Effector memory CD4-positive, alpha-beta T cell (primary cell): ENCODE data around the gene LTBP2.
"Not testable (repeated sequence)": the region's sequence is repeated elsewhere in the genome, so short reads cannot be mapped to it uniquely, and the experiment has no call there.

Experiments used
- DNase-seq, 3 donors: peaks; one replicate each; pipeline ENCODE4 v3.0.0-alpha.2; 2020
- H3K27ac ChIP-seq: 2 replicates; pipeline ENCODE4 v1.7.0; 2013; ENCODE audit warnings: mild to moderate bottlenecking, low read length, moderate library complexity; ENCODE audit not compliant: insufficient read depth, poor library complexity, severe bottlenecking
- H3K27me3 ChIP-seq: replicated peaks from 2 replicates; pipeline ENCODE4 v1.7.0; 2013; ENCODE audit warnings: mild to moderate bottlenecking, low read length; ENCODE audit not compliant: insufficient read depth, control insufficient read depth, poor library complexity, severe bottlenecking
- H3K36me3 ChIP-seq: 2 replicates; pipeline ENCODE4 v1.7.0; 2013; ENCODE audit warnings: mild to moderate bottlenecking, low read length, moderate library complexity; ENCODE audit not compliant: control insufficient read depth, insufficient read depth
- H3K4me1 ChIP-seq: 2 replicates; pipeline ENCODE4 v1.7.0; 2013; ENCODE audit warnings: low read length, mild to moderate bottlenecking; ENCODE audit not compliant: control insufficient read depth, insufficient read depth, poor library complexity, severe bottlenecking
- H3K4me3 ChIP-seq: 2 replicates; pipeline ENCODE4 v1.7.0; 2013; ENCODE audit warnings: low read length, low read depth, mild to moderate bottlenecking; ENCODE audit not compliant: insufficient read depth, poor library complexity, severe bottlenecking
- H3K9me3 ChIP-seq: 2 replicates; pipeline ENCODE4 v1.7.0; 2013; ENCODE audit warnings: mild to moderate bottlenecking, low read length, moderate library complexity; ENCODE audit not compliant: control insufficient read depth

The LTBP2 gene

DNA sequence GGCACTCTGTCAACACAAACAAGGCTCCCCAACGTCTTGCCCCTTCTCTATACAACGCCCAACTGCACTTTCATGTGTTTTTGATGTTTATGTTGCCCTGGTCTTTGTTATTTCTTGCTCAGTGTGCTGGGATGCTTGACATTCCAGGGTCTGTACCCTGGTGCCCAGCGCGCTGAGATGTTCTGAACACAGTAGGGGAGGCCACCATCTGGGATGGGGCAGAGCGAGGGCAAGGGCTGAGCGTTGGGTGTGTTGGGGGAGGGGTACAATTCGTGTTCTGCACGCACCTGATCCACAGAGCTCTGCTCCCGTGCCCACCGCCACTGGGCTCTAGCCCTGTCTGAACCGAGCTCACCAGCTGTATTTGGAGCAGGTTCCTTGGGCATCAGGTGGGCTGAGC is 65.6 kb downstream of the LTBP2 start:
- H3K27ac ChIP-seq, result no peak overlapping the region
- no peaks in the 10 kb centered on the region for H3K36me3 ChIP-seq
- no peak for DNase-seq
- H3K4me1 ChIP-seq, result no peaks in the 10 kb centered on the region
- H3K4me3 ChIP-seq, result no peak overlapping the region
- H3K9me3 ChIP-seq, result no peaks in the 10 kb centered on the region
- H3K27me3 ChIP-seq, result no peaks in the 10 kb centered on the region

DNA sequence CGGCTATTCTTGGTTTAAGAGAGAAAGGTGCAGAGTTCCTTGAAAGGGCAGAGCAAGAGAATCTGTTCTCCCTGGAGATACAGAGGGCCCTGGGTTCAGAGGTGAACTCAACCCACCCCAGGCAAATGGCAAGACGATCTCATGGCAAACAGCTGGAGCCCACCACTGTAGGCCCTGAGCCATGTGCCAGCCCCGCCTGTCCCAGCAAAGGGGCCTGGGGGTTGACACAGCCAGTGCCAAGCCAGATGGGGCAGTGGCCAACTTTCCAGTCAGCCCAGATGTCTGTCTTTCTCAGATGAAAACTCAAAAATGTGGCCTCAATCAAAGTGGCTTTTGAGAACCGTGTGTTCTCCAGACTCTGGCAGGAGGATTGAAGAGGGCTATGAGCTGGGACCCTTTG is 66.7 kb downstream of the LTBP2 start:
- Histone ChIP-seq H3K9me3 (no peaks in the 10 kb centered on the region), H3K4me1 (no peaks in the 10 kb centered on the region), H3K27ac (no peak overlapping the region), H3K4me3 (no peak overlapping the region), H3K36me3 (no peaks in the 10 kb centered on the region), H3K27me3 (no peaks in the 10 kb centered on the region)
- DNase-seq, result no peak

DNA sequence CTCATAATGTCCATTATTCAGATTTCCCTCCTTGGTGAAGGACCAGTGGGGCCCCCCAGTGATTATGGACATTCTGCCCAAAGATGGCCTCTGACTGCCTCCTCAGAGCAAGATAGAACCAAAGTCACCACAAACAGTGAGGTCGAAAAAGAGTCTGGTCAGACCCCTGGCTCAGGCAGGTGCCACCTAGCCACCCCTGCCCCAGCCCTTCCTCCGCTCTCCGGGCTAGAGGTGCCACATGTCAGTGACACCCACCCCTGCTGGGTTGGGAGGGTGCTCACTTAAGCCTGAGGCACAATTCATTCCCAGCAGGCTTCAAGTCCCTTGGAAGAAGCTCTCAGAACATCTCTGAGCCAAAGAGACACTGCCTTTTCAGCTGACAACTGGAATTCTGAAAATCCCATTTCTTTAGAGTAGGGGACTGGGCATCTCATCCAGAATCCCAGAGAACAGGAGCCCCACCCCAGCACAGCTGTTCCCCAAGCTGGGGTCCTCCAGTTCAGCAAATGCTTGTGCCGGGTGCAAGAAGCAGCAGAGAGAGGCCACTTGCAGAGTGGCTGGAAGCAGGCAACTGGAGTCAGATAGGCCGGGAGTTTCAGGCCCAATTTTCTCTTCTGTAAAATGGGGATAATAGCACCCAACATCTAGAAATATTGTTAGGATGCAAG is 68.1 kb downstream of the LTBP2 start:
- H3K27ac ChIP-seq, result no peak overlapping the region
- H3K4me1 ChIP-seq, result no peaks in the 10 kb centered on the region
- H3K9me3 ChIP-seq, result no peaks in the 10 kb centered on the region
- no peak overlapping the region for H3K4me3 ChIP-seq
- H3K36me3 ChIP-seq, result no peaks in the 10 kb centered on the region
- H3K27me3 ChIP-seq, result no peaks in the 10 kb centered on the region
- no peak for DNase-seq

DNA sequence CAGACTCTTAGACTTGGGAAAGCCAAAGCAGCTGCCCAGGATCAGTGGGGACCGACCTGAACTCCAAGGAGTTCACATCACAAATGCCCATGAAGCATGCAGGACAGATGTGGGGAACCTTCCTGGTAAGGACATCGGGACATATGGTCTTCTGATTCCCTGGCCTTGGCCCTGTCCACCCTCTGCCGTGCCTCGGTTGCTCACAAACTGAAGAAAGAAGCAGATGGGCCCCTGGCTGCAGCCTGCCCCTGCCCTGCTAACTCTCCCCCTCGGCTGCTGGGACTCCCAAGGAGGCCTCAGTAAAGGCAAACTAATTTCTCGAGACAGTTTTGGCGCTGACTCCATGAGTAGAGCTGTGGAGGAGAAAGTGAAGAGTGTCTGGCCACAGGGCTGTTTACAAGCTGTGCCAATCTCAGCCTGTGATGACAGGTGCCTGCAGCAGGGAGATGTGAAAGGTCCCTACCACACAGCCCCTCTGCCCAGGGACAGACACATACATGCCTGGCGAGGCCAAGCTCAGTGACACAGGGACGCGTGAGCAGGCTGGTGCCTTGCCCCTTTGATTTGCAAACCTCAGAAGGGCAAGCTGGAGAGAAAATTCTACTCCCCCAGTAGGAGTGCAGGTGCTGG is 69.9 kb downstream of the LTBP2 start:
- Histone ChIP-seq H3K9me3 (no peaks in the 10 kb centered on the region), H3K27me3 (no peaks in the 10 kb centered on the region), H3K4me3 (no peak overlapping the region), H3K27ac (no peak overlapping the region), H3K4me1 (no peaks in the 10 kb centered on the region), H3K36me3 (no peaks in the 10 kb centered on the region)
- DNase-seq, result no peak

DNA sequence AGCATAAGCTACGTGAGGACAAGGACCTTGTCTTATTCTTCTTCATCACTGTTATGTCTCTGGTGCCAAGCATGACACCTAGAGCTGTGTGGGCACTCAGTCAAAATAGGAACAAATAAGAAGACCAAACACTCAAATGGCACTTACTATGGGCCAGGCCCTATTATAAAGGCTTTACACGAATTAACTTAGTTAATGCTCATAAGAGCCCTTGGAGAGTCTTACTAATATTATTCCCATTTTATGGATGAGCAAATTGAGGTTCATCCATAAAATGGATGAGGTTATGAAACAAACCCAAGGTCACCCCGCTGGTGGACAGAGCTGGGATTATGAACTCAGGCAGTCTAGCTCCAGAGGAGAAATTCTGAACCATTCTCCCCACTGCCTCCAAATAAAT is 70.8 kb downstream of the LTBP2 start:
- H3K27ac ChIP-seq, result no peak overlapping the region

DNA sequence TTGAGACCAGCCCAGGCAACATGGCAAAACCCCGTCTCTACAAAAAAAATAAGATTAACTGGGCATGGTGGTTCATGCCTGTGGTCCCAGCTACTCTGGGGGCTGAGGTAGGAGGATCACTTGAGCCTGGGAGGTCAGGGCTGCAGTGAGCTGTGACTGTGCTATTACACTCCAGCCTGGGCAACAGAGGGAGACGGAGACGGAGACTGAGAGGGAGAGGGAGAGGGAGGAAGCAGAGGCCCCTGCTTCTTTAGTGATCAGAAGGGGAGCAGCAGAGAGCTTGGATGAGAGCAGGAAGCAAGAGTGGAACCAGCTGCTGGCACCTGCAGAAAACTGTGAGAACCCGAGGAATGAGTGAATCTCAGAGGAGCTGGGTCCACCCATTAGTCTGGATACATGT is 72.5 kb downstream of the LTBP2 start:
- no peak for DNase-seq
- no peak overlapping the region for H3K4me3 ChIP-seq
- no peak overlapping the region for H3K27ac ChIP-seq
- no peaks in the 10 kb centered on the region for H3K4me1 ChIP-seq
- H3K36me3 ChIP-seq, result no peaks in the 10 kb centered on the region
- no peaks in the 10 kb centered on the region for H3K9me3 ChIP-seq
- H3K27me3 ChIP-seq, result no peaks in the 10 kb centered on the region

More for the DNA sequence above, 70.8 kb downstream of the LTBP2 start:
- no peak for DNase-seq
- Histone ChIP-seq H3K9me3 (no peaks in the 10 kb centered on the region), H3K27me3 (no peaks in the 10 kb centered on the region), H3K4me1 (no peaks in the 10 kb centered on the region), H3K4me3 (no peak overlapping the region), H3K36me3 (no peaks in the 10 kb centered on the region)

DNA sequence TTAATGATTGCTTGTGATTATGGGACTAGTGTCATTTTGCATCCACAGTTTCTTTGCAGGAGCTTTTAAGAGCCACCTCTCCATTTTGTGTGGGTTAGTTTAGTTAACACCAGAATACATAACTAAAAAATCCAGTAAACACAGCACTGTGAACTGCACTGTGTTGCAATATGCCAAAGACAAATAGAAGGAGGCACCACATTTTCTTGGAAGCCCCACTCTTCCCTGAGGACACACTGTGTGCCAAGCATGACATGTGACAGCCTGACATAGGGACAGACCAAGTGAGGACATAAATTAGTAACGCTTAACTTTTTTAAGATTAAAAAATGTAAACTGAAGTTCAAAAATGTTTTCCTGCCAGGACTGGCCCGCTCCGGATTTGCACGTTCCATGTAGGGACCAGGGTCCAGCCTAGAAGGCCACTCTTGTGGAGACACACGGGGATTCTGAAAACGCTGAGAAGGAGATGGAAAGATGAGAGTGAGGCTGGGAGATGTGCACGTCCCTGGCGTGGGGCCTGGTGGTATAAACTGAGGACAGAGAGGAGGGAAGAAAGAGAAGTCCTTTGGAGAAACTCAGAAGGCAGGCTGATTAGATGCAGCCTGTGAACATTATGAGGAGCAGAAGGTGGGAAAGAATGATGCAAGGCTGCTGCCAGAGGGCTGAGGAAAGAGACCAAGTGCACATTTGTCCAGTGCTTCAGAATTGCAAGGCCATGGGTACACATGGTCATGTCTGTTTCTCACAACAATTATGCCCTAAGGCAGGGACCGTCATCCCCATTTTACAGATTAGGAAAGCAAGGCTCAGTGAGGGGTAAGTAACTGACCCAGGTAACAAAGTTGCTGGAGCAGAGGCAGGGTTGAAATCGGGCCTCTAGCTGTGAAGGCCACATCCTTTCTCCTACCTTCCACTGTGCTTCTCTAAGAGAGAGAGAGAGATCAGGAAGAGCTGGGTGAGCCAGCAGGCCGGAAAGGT is 73.3 kb downstream of the LTBP2 start:
- Histone ChIP-seq H3K4me1 (no peaks in the 10 kb centered on the region), H3K36me3 (no peaks in the 10 kb centered on the region), H3K27ac (no peak overlapping the region), H3K27me3 (no peaks in the 10 kb centered on the region), H3K9me3 (no peaks in the 10 kb centered on the region), H3K4me3 (no peak overlapping the region)
- no peak for DNase-seq

DNA sequence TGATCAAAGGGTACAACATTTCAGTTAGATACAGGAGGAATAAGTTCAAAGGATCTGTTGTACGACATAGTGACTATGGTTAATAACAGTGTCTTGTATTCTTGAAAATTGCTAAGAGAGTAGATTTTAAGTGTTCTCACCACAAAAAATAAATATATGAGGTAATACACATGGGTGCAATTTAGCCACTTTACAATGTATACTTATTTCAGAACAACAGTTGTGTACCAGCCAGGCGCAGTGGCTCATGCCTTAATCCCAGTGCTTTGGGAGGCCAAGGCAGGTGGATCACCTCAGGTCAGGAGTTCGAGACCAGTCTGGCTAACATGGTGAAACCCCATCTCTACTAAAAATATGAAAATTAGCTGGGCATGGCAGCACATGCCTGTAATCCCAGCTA is 75.7 kb downstream of the LTBP2 start:
- H3K36me3 ChIP-seq, result not testable (repeated sequence)

DNA sequence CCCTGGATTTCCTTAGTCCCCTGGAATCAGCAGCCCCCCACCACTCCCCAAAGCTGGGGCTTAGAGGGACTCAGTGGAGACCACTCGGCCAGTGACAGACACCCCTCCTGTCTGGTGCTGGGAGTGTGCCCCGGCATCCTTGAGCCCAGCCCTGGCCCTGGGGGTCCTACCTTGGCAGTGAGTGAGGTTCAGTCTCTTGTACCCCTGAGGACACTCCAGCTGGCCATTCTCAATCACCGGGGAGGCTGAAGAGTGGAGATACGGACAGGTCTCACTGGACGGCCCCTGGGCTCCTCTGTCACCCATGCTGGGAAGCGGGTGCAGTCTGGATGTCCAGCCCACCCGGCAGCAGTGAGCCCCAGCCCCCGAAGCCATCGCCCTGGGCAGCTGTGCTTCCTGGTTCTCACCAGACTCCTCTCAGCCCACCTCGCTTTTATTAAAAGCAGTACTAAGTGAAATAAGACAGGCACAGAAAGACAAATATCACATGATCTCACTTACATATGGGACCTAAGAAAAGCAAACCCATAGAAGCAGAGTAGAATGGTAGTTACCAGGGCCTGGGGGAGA is 76.2 kb downstream of the LTBP2 start:
- H3K9me3 ChIP-seq, result no peaks in the 10 kb centered on the region
- H3K27ac ChIP-seq, result no peak overlapping the region
- no peaks in the 10 kb centered on the region for H3K27me3 ChIP-seq
- no peak overlapping the region for H3K4me3 ChIP-seq
- DNase-seq, result no peak
- no peaks in the 10 kb centered on the region for H3K36me3 ChIP-seq
- no peaks in the 10 kb centered on the region for H3K4me1 ChIP-seq

More for the DNA sequence above, 75.7 kb downstream of the LTBP2 start:
- H3K27ac ChIP-seq, H3K9me3 ChIP-seq, H3K4me3 ChIP-seq, DNase-seq, H3K4me1 ChIP-seq, H3K27me3 ChIP-seq: not testable (repeated sequence)
